ENCODE results near the gene HYAL4.

The HYAL4 gene

GRCh38 chr7:123871998-123872867 lies 27.3 kb downstream of the HYAL4 start:
- Histone ChIP-seq H3K36me3 (replicated peaks) (no peaks in the 10 kb centered on the region), H3K27me3 (replicated peaks) (no peaks in the 10 kb centered on the region), H3K27ac (no peak overlapping the region), H3K4me3 (ENCODE audit: low read depth, low read length) (no peak overlapping the region)
- DNase-seq: peak; percentile 56
- in situ Hi-C loops (cut with HindIII; ENCODE audit: low pct_ligation_motif_present, low sequenced_read_pairs): loop anchor here (25.0 kb wide), 1 partner anchor 235 kb away; no protein-coding TSS in a partner anchor
- TF ChIP-seq, protein P1, sequence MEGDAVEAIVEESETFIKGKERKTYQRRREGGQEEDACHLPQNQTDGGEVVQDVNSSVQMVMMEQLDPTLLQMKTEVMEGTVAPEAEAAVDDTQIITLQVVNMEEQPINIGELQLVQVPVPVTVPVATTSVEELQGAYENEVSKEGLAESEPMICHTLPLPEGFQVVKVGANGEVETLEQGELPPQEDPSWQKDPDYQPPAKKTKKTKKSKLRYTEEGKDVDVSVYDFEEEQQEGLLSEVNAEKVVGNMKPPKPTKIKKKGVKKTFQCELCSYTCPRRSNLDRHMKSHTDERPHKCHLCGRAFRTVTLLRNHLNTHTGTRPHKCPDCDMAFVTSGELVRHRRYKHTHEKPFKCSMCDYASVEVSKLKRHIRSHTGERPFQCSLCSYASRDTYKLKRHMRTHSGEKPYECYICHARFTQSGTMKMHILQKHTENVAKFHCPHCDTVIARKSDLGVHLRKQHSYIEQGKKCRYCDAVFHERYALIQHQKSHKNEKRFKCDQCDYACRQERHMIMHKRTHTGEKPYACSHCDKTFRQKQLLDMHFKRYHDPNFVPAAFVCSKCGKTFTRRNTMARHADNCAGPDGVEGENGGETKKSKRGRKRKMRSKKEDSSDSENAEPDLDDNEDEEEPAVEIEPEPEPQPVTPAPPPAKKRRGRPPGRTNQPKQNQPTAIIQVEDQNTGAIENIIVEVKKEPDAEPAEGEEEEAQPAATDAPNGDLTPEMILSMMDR (IDR thresholded peaks at IDR 0.05; ENCODE audit: low read depth, low read length, missing control alignments): peak; percentile 79

GRCh38 chr7:123872908-123873307 lies 27.9 kb downstream of the HYAL4 start:
- no peak for DNase-seq
- Histone ChIP-seq H3K4me3 (ENCODE audit: low read depth, low read length) (no peak overlapping the region), H3K27me3 (replicated peaks) (no peaks in the 10 kb centered on the region), H3K27ac (no peak overlapping the region), H3K36me3 (replicated peaks) (no peaks in the 10 kb centered on the region)
- in situ Hi-C loops (cut with HindIII; ENCODE audit: low pct_ligation_motif_present, low sequenced_read_pairs): loop anchor here (25.0 kb wide), 1 partner anchor 236 kb away; no protein-coding TSS in a partner anchor
- TF ChIP-seq, protein P1 (IDR thresholded peaks at IDR 0.05; ENCODE audit: low read depth, low read length, missing control alignments): no peak

- in situ Hi-C loops (cut with HindIII; ENCODE audit: low pct_ligation_motif_present, low sequenced_read_pairs): no loop called here
- no peak for DNase-seq
- Histone ChIP-seq H3K27me3 (replicated peaks) (no peaks in the 10 kb centered on the region), H3K27ac (no peak overlapping the region), H3K36me3 (replicated peaks) (no peaks in the 10 kb centered on the region), H3K4me3 (ENCODE audit: low read depth, low read length) (no peak overlapping the region)
- TF ChIP-seq, protein P1 (IDR thresholded peaks at IDR 0.05; ENCODE audit: low read depth, low read length, missing control alignments): no peak
Measured at GRCh38 chr7:123876557-123877256, 31.7 kb downstream of the HYAL4 start.

- TF ChIP-seq, protein P1 (IDR thresholded peaks at IDR 0.05; ENCODE audit: low read depth, low read length, missing control alignments): no peak
- Histone ChIP-seq H3K27ac (no peak overlapping the region), H3K27me3 (replicated peaks) (no peaks in the 10 kb centered on the region), H3K4me3 (ENCODE audit: low read depth, low read length) (no peak overlapping the region), H3K36me3 (replicated peaks) (no peaks in the 10 kb centered on the region)
- DNase-seq: no peak
- in situ Hi-C loops (cut with HindIII; ENCODE audit: low pct_ligation_motif_present, low sequenced_read_pairs): no loop called here
Measured at GRCh38 chr7:123879628-123880027, 34.7 kb downstream of the HYAL4 start.

GRCh38 chr7:123881300-123881699 lies 36.3 kb downstream of the HYAL4 start:
- no peak for DNase-seq
- Histone ChIP-seq H3K27ac (no peak overlapping the region), H3K4me3 (ENCODE audit: low read depth, low read length) (no peak overlapping the region), H3K27me3 (replicated peaks) (no peaks in the 10 kb centered on the region), H3K36me3 (replicated peaks) (no peaks in the 10 kb centered on the region)
- TF ChIP-seq, protein P1 (IDR thresholded peaks at IDR 0.05; ENCODE audit: low read depth, low read length, missing control alignments): no peak
- in situ Hi-C loops (cut with HindIII; ENCODE audit: low pct_ligation_motif_present, low sequenced_read_pairs): no loop called here
